ENCODE measurements around the gene GBE1. TPM values are rescaled to one million over a fixed set of nuclear protein-coding genes. Genes with fewer than 3 reads are reported as not detected.

Gene GBE1
- total RNA-seq, 1 experiment from 2014 or later, result 9.2 TPM

GRCh38 chr3:81676706-81677456, 84.6 kb downstream of the GBE1 start:
- H3K4me1 Mint-ChIP-seq, result peaks cover 2% of the 10 kb centered on the region; the same call in 1 of the 2 replicates
- no peak overlapping the region for H3K4me3 Mint-ChIP-seq
- no peaks in the 10 kb centered on the region for H3K36me3 Mint-ChIP-seq
- no peak for DNase-seq (ENCODE audit: low spot score)
- TF ChIP-seq JAZF1 (CRISPR knock-in tag; IDR thresholded peaks at IDR 0.05), result no peak
- no peak for TF ChIP-seq CTCF (IDR thresholded peaks at IDR 0.05)
- no peak for TF ChIP-seq ZNF512 (CRISPR knock-in tag; IDR thresholded peaks at IDR 0.05; ENCODE audit: borderline replicate concordance)
- no peak for TF ChIP-seq ZNF219 (CRISPR knock-in tag; IDR thresholded peaks at IDR 0.05; ENCODE audit: borderline replicate concordance)
- no peak for TF ChIP-seq ATF1 (CRISPR knock-in tag; IDR thresholded peaks at IDR 0.05)
- TF ChIP-seq, protein P1, sequence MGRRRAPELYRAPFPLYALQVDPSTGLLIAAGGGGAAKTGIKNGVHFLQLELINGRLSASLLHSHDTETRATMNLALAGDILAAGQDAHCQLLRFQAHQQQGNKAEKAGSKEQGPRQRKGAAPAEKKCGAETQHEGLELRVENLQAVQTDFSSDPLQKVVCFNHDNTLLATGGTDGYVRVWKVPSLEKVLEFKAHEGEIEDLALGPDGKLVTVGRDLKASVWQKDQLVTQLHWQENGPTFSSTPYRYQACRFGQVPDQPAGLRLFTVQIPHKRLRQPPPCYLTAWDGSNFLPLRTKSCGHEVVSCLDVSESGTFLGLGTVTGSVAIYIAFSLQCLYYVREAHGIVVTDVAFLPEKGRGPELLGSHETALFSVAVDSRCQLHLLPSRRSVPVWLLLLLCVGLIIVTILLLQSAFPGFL (CRISPR knock-in tag; IDR thresholded peaks at IDR 0.05; ENCODE audit: borderline replicate concordance), result no peak
- no peak for TF ChIP-seq ZNF263 (CRISPR knock-in tag; IDR thresholded peaks at IDR 0.05; ENCODE audit: low read depth)
- no peak for TF ChIP-seq ZNF416 (CRISPR knock-in tag; IDR thresholded peaks at IDR 0.05)
- TF ChIP-seq, protein P2, sequence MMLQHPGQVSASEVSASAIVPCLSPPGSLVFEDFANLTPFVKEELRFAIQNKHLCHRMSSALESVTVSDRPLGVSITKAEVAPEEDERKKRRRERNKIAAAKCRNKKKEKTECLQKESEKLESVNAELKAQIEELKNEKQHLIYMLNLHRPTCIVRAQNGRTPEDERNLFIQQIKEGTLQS (CRISPR knock-in tag; conservative IDR thresholded peaks at IDR 0.05), result no peak
- H3K27ac Mint-ChIP-seq, result no peak overlapping the region
- ATAC-seq, result no peak
- ChIA-PET CTCF (no interaction called here), POLR2A (no interaction called here)
- H3K9me3 Mint-ChIP-seq, result no peaks in the 10 kb centered on the region
- H3K27me3 Mint-ChIP-seq (ENCODE audit: low read depth), result no peaks in the 10 kb centered on the region

DNA sequence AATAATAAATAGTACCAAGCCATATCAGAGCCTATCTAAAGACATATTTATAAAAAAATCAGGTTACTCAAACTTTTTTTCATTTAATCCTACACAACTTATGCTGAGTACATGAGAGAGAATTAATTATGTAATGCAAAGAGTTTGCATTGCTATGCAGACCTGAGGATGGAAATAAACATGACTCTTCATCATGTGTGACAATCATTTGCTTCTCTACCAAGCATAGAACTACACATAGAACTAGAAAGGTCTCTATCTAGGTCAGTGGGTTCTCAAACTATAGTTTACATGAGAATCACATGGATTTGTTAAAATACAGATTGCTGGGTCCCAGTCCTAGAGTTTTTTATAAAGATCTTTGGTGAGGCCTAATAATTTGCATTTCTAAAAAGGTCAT, 86.8 kb downstream of the GBE1 start:
- Mint-ChIP-seq H3K9me3 (no peaks in the 10 kb centered on the region), H3K27me3 (ENCODE audit: low read depth) (no peaks in the 10 kb centered on the region), H3K36me3 (no peaks in the 10 kb centered on the region), H3K27ac (no peak overlapping the region), H3K4me3 (no peak overlapping the region), H3K4me1 (peaks cover 2% of the 10 kb centered on the region; the same call in 1 of the 2 replicates)
- DNase-seq (ENCODE audit: low spot score) (no peak), ATAC-seq (no peak)
- ChIA-PET CTCF (no interaction called here), POLR2A (no interaction called here)
- TF ChIP-seq, protein P2 (CRISPR knock-in tag; conservative IDR thresholded peaks at IDR 0.05), result no peak
- no peak for TF ChIP-seq ZNF416 (CRISPR knock-in tag; IDR thresholded peaks at IDR 0.05)
- no peak for TF ChIP-seq NR1H2 (CRISPR knock-in tag; IDR thresholded peaks at IDR 0.05)
- TF ChIP-seq ZNF121 (CRISPR knock-in tag; IDR thresholded peaks at IDR 0.05), result no peak
- no peak for TF ChIP-seq FOXK1 (CRISPR knock-in tag; IDR thresholded peaks at IDR 0.05)
- TF ChIP-seq NFE2L1 (CRISPR knock-in tag; IDR thresholded peaks at IDR 0.05), result no peak
- no peak for TF ChIP-seq GABPB1 (CRISPR knock-in tag; IDR thresholded peaks at IDR 0.05)

DNA sequence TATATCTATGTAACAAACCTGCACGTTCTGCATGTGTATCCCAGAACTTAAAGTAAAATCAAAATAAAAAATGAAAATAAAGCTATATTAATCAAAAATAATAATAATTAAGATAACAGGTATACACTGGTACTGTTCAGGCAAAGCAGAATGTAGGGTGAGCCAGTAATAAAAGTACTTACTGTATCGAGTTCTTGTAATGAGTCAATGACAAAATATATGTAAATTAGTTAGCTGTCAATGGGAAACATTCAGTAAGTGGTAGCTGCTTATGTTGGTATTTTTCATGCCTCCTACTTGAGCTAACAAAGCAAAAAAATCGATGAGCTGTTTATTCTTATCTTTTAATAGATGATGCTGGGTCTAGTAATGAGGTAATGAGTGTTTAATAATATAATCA, 93.2 kb downstream of the GBE1 start:
- H3K27me3 Mint-ChIP-seq (ENCODE audit: low read depth), result no peaks in the 10 kb centered on the region
- no peaks in the 10 kb centered on the region for H3K4me1 Mint-ChIP-seq
- H3K27ac Mint-ChIP-seq, result no peak overlapping the region
- ChIA-PET POLR2A (interaction anchor here (1.1 kb wide), 1 partner anchor 93 kb away, joined by 3 read pairs; the partner anchor contains the start of gene GBE1), CTCF (no interaction called here)
- H3K9me3 Mint-ChIP-seq, result peaks cover 3% of the 10 kb centered on the region; the same call in 1 of the 2 replicates
- no peak for DNase-seq (ENCODE audit: low spot score)
- H3K4me3 Mint-ChIP-seq, result no peak overlapping the region
- ATAC-seq, result no peak
- no peak for TF ChIP-seq AR (CRISPR knock-in tag; IDR thresholded peaks at IDR 0.05)
- H3K36me3 Mint-ChIP-seq, result no peaks in the 10 kb centered on the region
